ENCODE measurements around the gene SLC45A1. TPM values are rescaled to one million over a fixed set of nuclear protein-coding genes. Genes with fewer than 3 reads are reported as not detected.

SLC45A1 gene
- total and polyA plus RNA-seq, 12 donors = 0.53 to 4.1 (median 1.6) TPM

DNA sequence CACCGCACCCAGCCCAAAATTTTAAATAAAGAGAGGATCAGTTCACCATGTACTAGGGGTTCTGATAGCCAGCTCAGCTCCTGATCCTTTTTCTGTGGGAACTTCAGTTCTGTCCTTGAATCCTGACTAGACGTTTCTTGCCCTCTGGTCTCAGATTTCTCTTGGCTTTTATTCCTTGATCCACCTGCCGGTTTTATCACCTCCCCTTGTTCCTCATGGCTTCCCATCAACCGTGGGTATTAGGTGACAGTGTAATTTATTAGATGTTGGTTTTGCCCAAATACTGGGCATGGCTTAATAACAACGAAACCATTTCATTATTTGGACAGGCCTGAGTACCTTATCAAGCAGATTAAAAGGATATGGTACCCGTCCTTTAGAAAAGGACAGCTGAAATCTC is 22.5 kb downstream of the SLC45A1 start:
- Histone ChIP-seq H3K4me1 (peaks cover 0 to 15% (median 4%) of the 10 kb centered on the region in 9 donors), H3K36me3 (peaks cover 0 to 18% (median 0%) of the 10 kb centered on the region in 9 donors), H3K4me3 (no peak overlapping the region), H3K27ac (no peak overlapping the region), H3K9me3 (no peaks in the 10 kb centered on the region), H3K27me3 (no peaks in the 10 kb centered on the region)
- ATAC-seq (no peak), DNase-seq (no peak)
- WGBS, 2 donors = 89% methylated on average over 6 of the region's 6 CpGs
- intact Hi-C loops (cut with DNase I) = loop anchor here in 5 of 10 donors (10.0 kb wide), 2 partner anchors 326 to 366 kb away; no protein-coding TSS in a partner anchor
- TF ChIP-seq, protein P1, sequence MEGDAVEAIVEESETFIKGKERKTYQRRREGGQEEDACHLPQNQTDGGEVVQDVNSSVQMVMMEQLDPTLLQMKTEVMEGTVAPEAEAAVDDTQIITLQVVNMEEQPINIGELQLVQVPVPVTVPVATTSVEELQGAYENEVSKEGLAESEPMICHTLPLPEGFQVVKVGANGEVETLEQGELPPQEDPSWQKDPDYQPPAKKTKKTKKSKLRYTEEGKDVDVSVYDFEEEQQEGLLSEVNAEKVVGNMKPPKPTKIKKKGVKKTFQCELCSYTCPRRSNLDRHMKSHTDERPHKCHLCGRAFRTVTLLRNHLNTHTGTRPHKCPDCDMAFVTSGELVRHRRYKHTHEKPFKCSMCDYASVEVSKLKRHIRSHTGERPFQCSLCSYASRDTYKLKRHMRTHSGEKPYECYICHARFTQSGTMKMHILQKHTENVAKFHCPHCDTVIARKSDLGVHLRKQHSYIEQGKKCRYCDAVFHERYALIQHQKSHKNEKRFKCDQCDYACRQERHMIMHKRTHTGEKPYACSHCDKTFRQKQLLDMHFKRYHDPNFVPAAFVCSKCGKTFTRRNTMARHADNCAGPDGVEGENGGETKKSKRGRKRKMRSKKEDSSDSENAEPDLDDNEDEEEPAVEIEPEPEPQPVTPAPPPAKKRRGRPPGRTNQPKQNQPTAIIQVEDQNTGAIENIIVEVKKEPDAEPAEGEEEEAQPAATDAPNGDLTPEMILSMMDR (IDR thresholded peaks at IDR 0.05) = no peak

DNA sequence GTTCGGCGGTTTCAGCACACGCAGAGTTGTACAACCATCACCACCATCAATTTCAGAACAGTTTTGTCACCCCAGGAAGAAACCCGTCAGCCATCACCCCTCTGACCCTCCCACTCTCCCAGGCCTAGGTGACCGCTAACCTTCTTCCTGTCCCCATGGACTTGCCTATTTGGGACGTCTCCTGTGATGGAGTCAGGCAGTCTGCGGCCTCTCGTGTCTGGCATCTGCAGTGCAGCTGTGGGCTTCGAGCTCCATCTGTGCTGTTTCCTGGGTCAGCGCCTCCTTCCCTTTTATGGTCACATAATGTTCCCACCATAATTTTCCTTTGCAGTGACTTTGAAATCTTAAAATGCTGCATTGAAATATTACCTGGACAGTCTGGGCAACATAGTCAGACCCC is 24.4 kb downstream of the SLC45A1 start:
- Histone ChIP-seq H3K4me1 (peaks cover 0 to 15% (median 4%) of the 10 kb centered on the region in 9 donors), H3K36me3 (peaks cover 0 to 15% (median 0%) of the 10 kb centered on the region in 9 donors), H3K27me3 (no peaks in the 10 kb centered on the region), H3K9me3 (no peaks in the 10 kb centered on the region), H3K4me3 (no peak overlapping the region), H3K27ac (no peak overlapping the region)
- TF ChIP-seq, protein P1 (IDR thresholded peaks at IDR 0.05) = peak in 2 of 9 donors; percentile 5 to 29
- ATAC-seq = peak in 4 of 8 donors; percentile 18 to 51 (median 24)
- DNase-seq = no peak
- intact Hi-C loops (cut with DNase I) = loop anchor here in 5 of 10 donors (10.0 kb wide), 2 partner anchors 328 to 368 kb away; no protein-coding TSS in a partner anchor
- WGBS, 2 donors = 79 to 82% methylated on average over 10 of the region's 10 CpGs

DNA sequence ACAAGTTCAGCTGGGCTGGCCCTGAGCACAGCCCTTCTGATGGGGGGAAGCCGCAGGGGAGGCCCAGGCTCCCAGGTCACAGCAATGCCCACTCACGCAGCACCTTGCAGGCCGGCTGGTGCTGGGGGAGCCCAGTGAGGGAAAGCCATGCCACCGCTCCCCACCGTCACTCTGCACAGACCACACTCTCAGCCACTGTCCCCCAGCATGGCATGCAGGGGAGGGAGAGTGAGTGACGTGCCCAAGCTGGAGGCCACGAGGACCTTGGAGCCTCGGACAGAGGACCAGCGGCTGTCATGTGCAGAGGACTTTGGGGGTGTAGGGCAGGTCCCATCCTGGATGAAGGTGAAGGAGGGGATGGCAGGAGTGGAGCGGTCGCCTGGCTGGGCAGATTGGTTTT is 25.1 kb downstream of the SLC45A1 start:
- intact Hi-C loops (cut with DNase I) = loop anchor here in 5 of 10 donors (10.0 kb wide), 2 partner anchors 328 to 368 kb away; no protein-coding TSS in a partner anchor
- TF ChIP-seq, protein P1 (IDR thresholded peaks at IDR 0.05) = no peak
- ATAC-seq (peak in 5 of 8 donors; percentile 3 to 25 (median 11)), DNase-seq (no peak)
- H3K27me3 ChIP-seq = no peaks in the 10 kb centered on the region
- H3K27ac ChIP-seq = peak overlapping the region in 7 of 10 donors; percentile 3 to 44 (median 30)
- peaks cover 0 to 21% (median 5%) of the 10 kb centered on the region in 9 donors for H3K4me1 ChIP-seq
- H3K4me3 ChIP-seq = peak overlapping the region in 3 of 10 donors; percentile 10 to 15 (median 11)
- 84 to 87% methylated on average over 11 of the region's 11 CpGs for WGBS, 2 donors
- peaks cover 0 to 15% (median 0%) of the 10 kb centered on the region in 9 donors for H3K36me3 ChIP-seq
- no peaks in the 10 kb centered on the region for H3K9me3 ChIP-seq

GRCh38 chr1:8343464-8344001 is 25.6 kb downstream of the SLC45A1 start:
- TF ChIP-seq, protein P1 (IDR thresholded peaks at IDR 0.05) = no peak
- Histone ChIP-seq H3K36me3 (peaks cover 0 to 14% (median 0%) of the 10 kb centered on the region in 9 donors), H3K27ac (peak overlapping the region in 7 of 10 donors; percentile 3 to 65 (median 39))

More at GRCh38 chr1:8343464-8344001, 25.6 kb downstream of the SLC45A1 start:
- DNase-seq (peak; percentile 51 to 70), ATAC-seq (peak; percentile 51 to 85 (median 75))
- H3K9me3 ChIP-seq = no peaks in the 10 kb centered on the region
- H3K4me3 ChIP-seq = peak overlapping the region in 4 of 10 donors; percentile 10 to 16 (median 13)
- 54 to 58% methylated on average over 32 of the region's 32 CpGs for WGBS, 2 donors
- H3K27me3 ChIP-seq = no peaks in the 10 kb centered on the region
- H3K4me1 ChIP-seq = peaks cover 0 to 21% (median 7%) of the 10 kb centered on the region in 9 donors
- intact Hi-C loops (cut with DNase I) = loop anchor here in 5 of 10 donors (10.0 kb wide), 2 partner anchors 329 to 369 kb away; no protein-coding TSS in a partner anchor
